AG04449 (cell line): Measurements from ENCODE around the gene CMYA5.

Experiments
- CTCF ChIA-PET: fragments of 350-600 bp; formaldehyde crosslinking; extraction: SDS; loops from one replicate; lab custom pipeline; 2021; ENCODE audit warnings: antibody characterized with exemption; lab: Yijun Ruan, JAX
- POLR2A ChIA-PET: fragments of 400-600, 350-600 bp; formaldehyde crosslinking; extraction: SDS; loops from one replicate; lab custom pipeline; 2020; ENCODE audit warnings: antibody characterized with exemption, inconsistent platforms; lab: Yijun Ruan, JAX
- DNase-seq: peaks from one replicate; pipeline ENCODE4 v3.0.0-alpha.2; 2010; ENCODE audit warnings: low read depth, low spot score
- H3K4me3 ChIP-seq: 2 replicates; pipeline ENCODE4 v1.5.1; 2011; ENCODE audit warnings: low read depth, mild to moderate bottlenecking, control low read depth, low read length
- CTCF ChIP-seq: IDR thresholded peaks from one replicate; pipeline ENCODE4 v1.5.1; 2011; ENCODE audit warnings: mild to moderate bottlenecking, moderate library complexity, low read length, control low read depth, inconsistent platforms; ENCODE audit not compliant: insufficient read depth; ENCODE audit errors: missing control alignments

The CMYA5 gene

GRCh38 chr5:79834754-79835714, 145.4 kb downstream of the CMYA5 start:
- DNase-seq = no peak
- ChIA-PET POLR2A (no interaction called here), CTCF (no interaction called here)
- no peak for TF ChIP-seq CTCF
- no peak overlapping the region for H3K4me3 ChIP-seq

- DNase-seq = no peak
- CTCF ChIA-PET = interaction anchor here (1.1 kb wide), 1 partner anchor 15 kb away, joined by 3 read pairs; no protein-coding TSS in a partner anchor
- TF ChIP-seq CTCF = no peak
- no peak overlapping the region for H3K4me3 ChIP-seq
- POLR2A ChIA-PET = no interaction called here
Observed at GRCh38 chr5:79837761-79838551, 148.3 kb downstream of the CMYA5 start.

- no peak for TF ChIP-seq CTCF
Observed at GRCh38 chr5:79840084-79840990, 150.7 kb downstream of the CMYA5 start.

GRCh38 chr5:79841172-79841571, 151.5 kb downstream of the CMYA5 start:
- no peak overlapping the region for H3K4me3 ChIP-seq
- POLR2A ChIA-PET = no interaction called here
- CTCF ChIA-PET = interaction anchor here (0.9 to 1.2 kb wide), 6 partner anchors 10 to 26 kb away, joined by 3 to 4 read pairs (median 4); no protein-coding TSS in a partner anchor
- no peak for TF ChIP-seq CTCF
- DNase-seq = no peak

More at GRCh38 chr5:79840084-79840990, 150.7 kb downstream of the CMYA5 start:
- H3K4me3 ChIP-seq = no peak overlapping the region
- ChIA-PET CTCF (interaction anchor here (0.9 to 1.2 kb wide), 4 partner anchors 9 to 19 kb away, joined by 3 to 4 read pairs (median 4); no protein-coding TSS in a partner anchor), POLR2A (no interaction called here)
- DNase-seq = no peak

GRCh38 chr5:79842006-79842881, 152.6 kb downstream of the CMYA5 start:
- POLR2A ChIA-PET = no interaction called here
- DNase-seq = no peak
- CTCF ChIA-PET = interaction anchor here (1.0 to 1.1 kb wide), 2 partner anchors 13 to 27 kb away, joined by 3 read pairs; no protein-coding TSS in a partner anchor
- TF ChIP-seq CTCF = no peak
- no peak overlapping the region for H3K4me3 ChIP-seq
